Testis (tissue), 2 donors: ENCODE data around the gene NEK11.

Experiments
- CTCF ChIP-seq, 3 experiments: fragments of 450-650 bp in 2 of 3; fragments of 200-600 bp in 1 of 3; sonication (generic) in 1 of 3; IDR thresholded peaks; one replicate each; pipeline ENCODE4 v1.5.1; 2016 to 2019; ENCODE audit warnings: antibody characterized with exemption in 3 of 3, mild to moderate bottlenecking in 2 of 3, moderate library complexity in 1 of 3
- POLR2A ChIP-seq: fragments of 450-650 bp; IDR thresholded peaks from one replicate; pipeline ENCODE4 v1.6.1; 2017; ENCODE audit warnings: antibody characterized with exemption, mild to moderate bottlenecking, moderate library complexity

- TF ChIP-seq CTCF (IDR thresholded peaks at IDR 0.05) (no peak), POLR2A (no peak)
Observed at GRCh38 chr3:131082871-131083863, 56.5 kb downstream of the NEK11 start.
